HEK293T (cell line): ENCODE measurements around the gene AXIN2.

ENCODE experiments used
- CTCF ChIA-PET: fragments of 350-600 bp; formaldehyde crosslinking; extraction: SDS; loops from one replicate; lab custom pipeline; 2021; ENCODE audit warnings: antibody characterized with exemption, inconsistent platforms; lab: Yijun Ruan, JAX
- POLR2A ChIA-PET: fragments of 350-600 bp; formaldehyde crosslinking; extraction: SDS; loops from one replicate; lab custom pipeline; 2020; ENCODE audit warnings: antibody characterized with exemption, inconsistent platforms; lab: Yijun Ruan, JAX
- DNase-seq: peaks from one replicate; pipeline ENCODE4 v3.0.0; 2012; ENCODE audit warnings: mixed read lengths; ENCODE audit errors: extremely low spot score
- ARNT ChIP-seq: fragments of 450-650 bp; IDR thresholded peaks from 2 replicates; pipeline ENCODE4 v1.6.1; 2017; ENCODE audit warnings: mild to moderate bottlenecking
- BHLHE40 ChIP-seq: fragments of 450-650 bp; IDR thresholded peaks from 2 replicates; pipeline ENCODE4 v1.6.1; 2016; ENCODE audit warnings: mild to moderate bottlenecking, moderate library complexity, borderline replicate concordance
- CTBP1 ChIP-seq: fragments of 450-650 bp; IDR thresholded peaks from 2 replicates; pipeline ENCODE4 v1.6.1; 2016; ENCODE audit warnings: borderline replicate concordance
- ELF4 ChIP-seq: fragments of 450-650 bp; IDR thresholded peaks from 2 replicates; pipeline ENCODE4 v1.6.1; 2017; ENCODE audit warnings: antibody characterized with exemption
- FOXA1 ChIP-seq: fragments of 450-650 bp; IDR thresholded peaks from 2 replicates; pipeline ENCODE4 v1.6.1; 2016; ENCODE audit warnings: mild to moderate bottlenecking
- FOXK2 ChIP-seq: fragments of 450-650 bp; IDR thresholded peaks from 2 replicates; pipeline ENCODE4 v1.6.1; 2016; ENCODE audit warnings: mild to moderate bottlenecking
- FOXM1 ChIP-seq: fragments of 450-650 bp; IDR thresholded peaks from 2 replicates; pipeline ENCODE4 v1.6.1; 2017; ENCODE audit warnings: mild to moderate bottlenecking, borderline replicate concordance
- HDGF ChIP-seq: fragments of 450-650 bp; IDR thresholded peaks from 2 replicates; pipeline ENCODE4 v1.6.1; 2017; ENCODE audit warnings: antibody characterized with exemption, borderline replicate concordance
- L3MBTL2 ChIP-seq: fragments of 450-650 bp; conservative IDR thresholded peaks from 2 replicates; pipeline ENCODE4 v1.6.1; 2016; ENCODE audit warnings: mild to moderate bottlenecking
- LEF1 ChIP-seq: fragments of 450-650 bp; IDR thresholded peaks from 2 replicates; pipeline ENCODE4 v1.6.1; 2017; ENCODE audit warnings: mild to moderate bottlenecking, borderline replicate concordance
- NFRKB ChIP-seq: fragments of 450-650 bp; IDR thresholded peaks from 2 replicates; pipeline ENCODE4 v1.6.1; 2016; ENCODE audit warnings: mild to moderate bottlenecking, moderate library complexity
- SP1 ChIP-seq: fragments of 450-650 bp; IDR thresholded peaks from 2 replicates; pipeline ENCODE4 v1.6.1; 2017
- SUZ12 ChIP-seq: fragments of 450-650 bp; IDR thresholded peaks from 2 replicates; pipeline ENCODE4 v1.6.1; 2016; ENCODE audit warnings: mild to moderate bottlenecking
- TARDBP ChIP-seq: fragments of 450-650 bp; IDR thresholded peaks from 2 replicates; pipeline ENCODE4 v1.6.1; 2016
- ZNF384 ChIP-seq: fragments of 450-650 bp; IDR thresholded peaks from 2 replicates; pipeline ENCODE4 v1.6.1; 2016
- TF ChIP-seq, protein P1 (sequence below): fragments of 450-650 bp; IDR thresholded peaks from 2 replicates; pipeline ENCODE4 v1.6.1; 2016

AXIN2 gene

GRCh38 chr17:65583921-65584603, 22.6 kb upstream of the AXIN2 start:
- no peak for TF ChIP-seq SUZ12
- TF ChIP-seq BHLHE40 = no peak
- TF ChIP-seq, protein P1, sequence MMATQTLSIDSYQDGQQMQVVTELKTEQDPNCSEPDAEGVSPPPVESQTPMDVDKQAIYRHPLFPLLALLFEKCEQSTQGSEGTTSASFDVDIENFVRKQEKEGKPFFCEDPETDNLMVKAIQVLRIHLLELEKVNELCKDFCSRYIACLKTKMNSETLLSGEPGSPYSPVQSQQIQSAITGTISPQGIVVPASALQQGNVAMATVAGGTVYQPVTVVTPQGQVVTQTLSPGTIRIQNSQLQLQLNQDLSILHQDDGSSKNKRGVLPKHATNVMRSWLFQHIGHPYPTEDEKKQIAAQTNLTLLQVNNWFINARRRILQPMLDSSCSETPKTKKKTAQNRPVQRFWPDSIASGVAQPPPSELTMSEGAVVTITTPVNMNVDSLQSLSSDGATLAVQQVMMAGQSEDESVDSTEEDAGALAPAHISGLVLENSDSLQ = no peak
- no peak for TF ChIP-seq TARDBP
- no peak for TF ChIP-seq LEF1
- TF ChIP-seq NFRKB = no peak
- no peak for TF ChIP-seq CTBP1
- no peak for TF ChIP-seq FOXM1
- TF ChIP-seq L3MBTL2 = no peak
- TF ChIP-seq ZNF384 = no peak
- TF ChIP-seq FOXK2 = no peak
- no peak for TF ChIP-seq ELF4
- TF ChIP-seq FOXA1 = no peak
- TF ChIP-seq SP1 = no peak
- no peak for TF ChIP-seq HDGF
- no peak for TF ChIP-seq ARNT
- ChIA-PET POLR2A (no interaction called here), CTCF (no interaction called here)
- DNase-seq = no peak

- no peak for DNase-seq
- POLR2A ChIA-PET = no interaction called here
- no peak for TF ChIP-seq BHLHE40
- no peak for TF ChIP-seq HDGF
- TF ChIP-seq, protein P1 = no peak
- CTCF ChIA-PET = no interaction called here
Observed at GRCh38 chr17:65576939-65577338, 15.5 kb upstream of the AXIN2 start.

GRCh38 chr17:65573282-65573602, 11.8 kb upstream of the AXIN2 start:
- DNase-seq = no peak
- ChIA-PET POLR2A (no interaction called here), CTCF (no interaction called here)
- TF ChIP-seq BHLHE40 (no peak), ZNF384 (no peak), CTBP1 (no peak), ARNT (no peak), HDGF (no peak), SP1 (no peak), FOXM1 (no peak)
- TF ChIP-seq, protein P1 = no peak

DNA sequence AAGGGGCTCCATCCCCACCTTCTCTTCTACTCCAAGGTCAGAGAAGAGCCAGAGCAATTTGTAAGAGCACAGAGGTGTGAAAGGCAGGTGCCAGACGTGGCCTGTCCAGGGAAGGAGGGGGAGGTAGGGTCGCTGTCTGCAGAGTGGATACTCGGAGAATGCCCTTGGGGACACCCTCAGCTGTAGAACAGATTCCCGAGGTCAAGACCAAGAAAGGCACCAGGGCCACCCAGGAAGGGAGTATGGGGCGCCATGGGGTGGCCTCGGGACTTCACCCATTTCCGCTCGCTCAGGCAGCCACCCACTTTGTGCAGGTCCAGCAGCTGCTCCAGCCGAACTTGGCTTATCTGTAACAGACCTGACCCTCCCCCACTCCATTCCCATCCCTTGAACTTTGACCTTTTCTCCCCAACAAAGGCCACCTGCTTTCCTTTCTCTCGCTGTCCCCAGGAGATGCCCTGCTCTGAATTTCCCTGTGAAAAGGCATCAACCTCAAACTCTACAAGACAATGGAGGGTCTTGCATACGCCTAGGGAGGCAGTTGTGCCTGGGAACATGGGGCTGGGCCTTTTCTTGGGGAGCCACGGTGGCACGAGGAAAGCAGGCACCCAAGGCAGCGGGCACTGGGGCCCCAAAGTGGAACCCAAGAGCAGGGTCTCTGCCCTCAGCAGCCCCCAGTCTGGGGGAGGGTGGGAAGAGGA, 11.3 kb upstream of the AXIN2 start:
- no peak for TF ChIP-seq ARNT
- TF ChIP-seq CTBP1 = no peak
- TF ChIP-seq SUZ12 = no peak
- no peak for TF ChIP-seq ELF4
- TF ChIP-seq FOXK2 = no peak
- TF ChIP-seq, protein P1 = no peak
- TF ChIP-seq FOXA1 = no peak
- no peak for TF ChIP-seq LEF1
- no peak for DNase-seq
- POLR2A ChIA-PET = no interaction called here
- CTCF ChIA-PET = no interaction called here

DNA sequence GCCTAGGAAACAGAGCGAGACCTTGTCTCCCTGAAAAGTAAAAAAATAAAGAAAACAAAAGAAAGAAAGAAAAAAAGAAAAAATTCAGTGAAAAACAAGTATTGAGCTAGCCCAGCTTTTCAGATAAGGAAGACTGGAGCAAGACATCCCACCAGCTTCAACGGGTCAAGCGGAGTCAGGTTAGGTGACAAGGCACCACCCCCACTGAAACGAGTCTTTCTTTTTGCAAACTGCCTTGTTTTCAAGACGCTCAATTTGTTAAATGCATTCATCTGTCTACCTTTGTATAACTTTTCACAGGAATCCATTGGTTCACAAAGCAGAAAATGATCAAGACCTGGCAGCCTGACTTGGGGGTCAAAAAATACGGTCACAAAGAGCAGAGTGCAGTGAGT, 10.7 kb upstream of the AXIN2 start:
- DNase-seq = no peak
- TF ChIP-seq, protein P1 = no peak
- no peak for TF ChIP-seq SP1
- no peak for TF ChIP-seq LEF1
- POLR2A ChIA-PET = no interaction called here
- CTCF ChIA-PET = no interaction called here
